Stomach smooth muscle (tissue), 2 donors: ENCODE data around the gene EVI5.

Experiments
- H3K27ac ChIP-seq: one replicate; pipeline ENCODE4 v1.7.0; 2013; ENCODE audit warnings: mild to moderate bottlenecking, low read length, inconsistent platforms
- H3K27me3 ChIP-seq, 2 donors: one replicate each; pipeline ENCODE4 v1.7.0; 2013; ENCODE audit warnings: low read length in 2 of 2; ENCODE audit not compliant: insufficient read depth in 2 of 2, control insufficient read depth in 1 of 2
- H3K36me3 ChIP-seq, 2 donors: one replicate each; pipeline ENCODE4 v1.7.0; 2013; ENCODE audit warnings: low read length in 2 of 2; ENCODE audit not compliant: control insufficient read depth in 2 of 2, insufficient read depth in 2 of 2
- H3K4me1 ChIP-seq: one replicate; pipeline ENCODE4 v1.7.0; 2013; ENCODE audit warnings: low read length; ENCODE audit not compliant: control insufficient read depth, insufficient read depth
- H3K4me3 ChIP-seq, 2 donors: one replicate each; pipeline ENCODE4 v1.7.0; 2013; ENCODE audit warnings: low read length in 2 of 2
- H3K9ac ChIP-seq, 2 donors: one replicate each; pipeline ENCODE4 v1.7.0; 2013; ENCODE audit warnings: low read length in 2 of 2, mild to moderate bottlenecking in 1 of 2
- H3K9me3 ChIP-seq, 2 donors: one replicate each; pipeline ENCODE4 v1.7.0; 2013; ENCODE audit warnings: low read length in 2 of 2; ENCODE audit not compliant: control insufficient read depth in 2 of 2
- donor health status: healthy.
- donor health status: Pancreatic carcinoma.

Gene EVI5

DNA sequence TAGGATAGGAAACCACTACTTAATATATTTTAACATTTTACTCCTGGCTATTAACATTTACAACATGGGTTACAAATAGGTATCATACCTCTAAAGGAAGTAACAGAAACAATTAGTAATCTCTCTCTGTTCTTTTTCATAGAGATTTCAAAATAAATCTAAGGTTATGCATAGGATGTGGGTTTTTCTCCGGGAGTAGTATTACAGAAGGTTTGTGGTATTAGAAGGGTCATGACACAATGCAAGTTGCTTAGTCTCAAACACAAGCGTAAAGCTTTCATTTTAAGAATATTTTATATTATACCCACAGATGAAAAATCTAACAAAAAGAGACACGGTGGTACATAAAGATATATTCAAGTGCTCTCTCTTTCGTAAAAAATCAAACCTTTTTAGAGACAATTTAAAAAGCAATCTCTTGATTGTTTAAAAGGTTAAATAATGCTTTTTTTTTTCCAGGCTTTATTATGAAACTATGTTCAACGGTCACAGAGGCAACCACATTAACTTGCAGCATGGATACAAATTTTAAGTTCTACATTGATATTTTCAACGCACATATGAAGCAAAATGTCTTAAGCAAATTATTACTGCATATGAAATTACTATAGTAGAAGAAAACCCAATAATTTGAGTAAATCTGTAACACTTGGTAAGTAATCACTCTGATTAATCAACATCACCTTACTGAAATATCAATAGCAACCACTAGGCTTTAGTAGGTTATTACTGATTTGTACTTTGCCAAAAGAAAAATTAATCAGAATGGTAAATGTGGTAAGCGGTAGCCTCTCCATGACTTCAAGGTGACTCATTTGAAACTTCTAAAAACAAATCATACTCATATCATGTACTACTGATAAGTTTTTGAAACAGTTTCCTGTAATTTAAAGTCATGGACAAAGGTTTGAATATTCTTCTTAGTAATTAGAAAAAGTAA, 200.8 kb downstream of the EVI5 start:
- H3K27ac ChIP-seq, result no peak overlapping the region
- H3K4me1 ChIP-seq, result no peaks in the 10 kb centered on the region
- no peaks in the 10 kb centered on the region for H3K27me3 ChIP-seq
- H3K36me3 ChIP-seq, result no peaks in the 10 kb centered on the region
- H3K9ac ChIP-seq, result no peak overlapping the region
- no peaks in the 10 kb centered on the region for H3K9me3 ChIP-seq
- no peak overlapping the region for H3K4me3 ChIP-seq

DNA sequence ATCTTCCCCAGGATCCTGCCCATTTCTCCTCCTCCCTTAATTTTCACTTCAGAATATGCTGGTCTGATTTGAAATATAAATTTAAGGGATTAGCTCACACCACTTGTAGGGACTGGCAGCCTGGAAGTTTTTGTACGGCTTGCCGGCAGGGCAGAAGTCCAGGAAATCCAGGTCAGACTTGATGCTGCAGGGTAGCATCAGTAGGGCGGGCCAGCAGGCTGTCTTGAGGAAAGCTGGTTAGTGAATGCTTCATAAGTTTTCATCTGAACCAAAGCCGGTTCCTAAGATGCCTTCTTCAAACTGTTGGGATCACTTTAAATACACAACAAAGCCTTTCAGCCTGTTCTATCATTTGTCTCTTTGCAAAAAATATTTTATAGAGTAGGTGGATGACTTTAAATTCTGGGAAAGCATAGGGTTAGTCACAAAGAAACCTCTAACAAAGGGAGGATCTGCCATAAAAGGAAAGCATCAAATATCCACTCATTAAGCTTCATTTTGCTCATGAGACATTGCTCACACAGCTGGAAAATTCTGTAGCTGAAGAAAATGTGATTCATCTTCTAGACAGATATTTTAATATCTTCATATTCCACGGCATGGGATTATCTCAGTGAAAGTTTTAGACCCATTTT, 207.5 kb downstream of the EVI5 start:
- peaks cover 0 to 5% of the 10 kb centered on the region in 2 donors for H3K36me3 ChIP-seq
- no peaks in the 10 kb centered on the region for H3K9me3 ChIP-seq
- no peak overlapping the region for H3K9ac ChIP-seq
- no peaks in the 10 kb centered on the region for H3K4me1 ChIP-seq
- H3K4me3 ChIP-seq, result no peak overlapping the region
- H3K27me3 ChIP-seq, result no peaks in the 10 kb centered on the region
- H3K27ac ChIP-seq, result no peak overlapping the region

DNA sequence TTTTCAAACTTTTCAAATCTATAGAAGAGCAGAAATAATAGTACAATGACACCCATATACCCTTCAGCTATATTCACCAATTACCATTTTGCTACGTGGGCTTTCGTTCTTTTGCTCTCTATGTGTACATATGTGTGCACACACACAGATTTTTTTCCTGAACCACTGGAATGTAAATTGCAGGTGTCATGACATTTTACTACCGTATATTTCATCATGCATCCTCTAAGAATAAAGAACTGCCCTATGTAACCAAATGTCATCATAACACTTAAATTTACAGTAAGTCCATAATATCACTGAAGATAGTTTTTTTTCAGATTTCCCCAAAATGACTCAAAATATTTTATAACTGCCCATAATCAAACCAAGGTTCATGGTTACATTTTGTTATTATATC, 209.8 kb downstream of the EVI5 start:
- no peaks in the 10 kb centered on the region for H3K4me1 ChIP-seq
- H3K9me3 ChIP-seq, result no peaks in the 10 kb centered on the region
- no peak overlapping the region for H3K27ac ChIP-seq
- no peak overlapping the region for H3K4me3 ChIP-seq
- H3K9ac ChIP-seq, result no peak overlapping the region
- no peaks in the 10 kb centered on the region for H3K27me3 ChIP-seq
- H3K36me3 ChIP-seq, result peaks cover 0 to 5% of the 10 kb centered on the region in 2 donors

GRCh38 chr1:92572520-92572919, 212.4 kb downstream of the EVI5 start:
- no peaks in the 10 kb centered on the region for H3K4me1 ChIP-seq
- no peak overlapping the region for H3K4me3 ChIP-seq
- H3K27ac ChIP-seq, result no peak overlapping the region
- H3K9me3 ChIP-seq, result no peaks in the 10 kb centered on the region
- no peaks in the 10 kb centered on the region for H3K27me3 ChIP-seq
- no peak overlapping the region for H3K9ac ChIP-seq
- peaks cover 0 to 4% of the 10 kb centered on the region in 2 donors for H3K36me3 ChIP-seq

DNA sequence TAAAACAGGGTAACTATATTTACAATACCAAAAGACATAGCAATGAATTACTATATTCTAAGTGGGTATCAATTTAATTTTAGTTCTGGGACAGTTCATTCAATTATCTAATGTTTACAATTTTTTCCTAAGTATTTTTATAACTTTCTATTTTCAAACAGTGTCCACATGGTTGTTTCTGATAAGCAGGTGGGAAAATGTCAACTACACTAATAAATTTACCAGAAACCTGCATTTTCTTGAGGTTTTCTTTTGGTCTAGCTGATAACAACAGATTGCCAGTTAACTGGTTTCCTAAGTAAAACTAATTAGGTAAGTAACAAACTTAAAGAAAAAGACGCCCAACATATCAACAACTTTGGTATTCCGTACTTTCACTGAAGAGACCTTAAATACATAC, 213.3 kb downstream of the EVI5 start:
- H3K27me3 ChIP-seq, result no peaks in the 10 kb centered on the region
- H3K9me3 ChIP-seq, result no peaks in the 10 kb centered on the region
- no peaks in the 10 kb centered on the region for H3K36me3 ChIP-seq
- no peak overlapping the region for H3K9ac ChIP-seq
- no peak overlapping the region for H3K27ac ChIP-seq
- H3K4me3 ChIP-seq, result no peak overlapping the region
- H3K4me1 ChIP-seq, result no peaks in the 10 kb centered on the region

- Histone ChIP-seq H3K9ac (no peak overlapping the region), H3K4me3 (no peak overlapping the region), H3K27me3 (no peaks in the 10 kb centered on the region), H3K4me1 (no peaks in the 10 kb centered on the region), H3K36me3 (peaks cover 0 to 3% of the 10 kb centered on the region in 2 donors), H3K27ac (no peak overlapping the region), H3K9me3 (no peaks in the 10 kb centered on the region)
Observed at GRCh38 chr1:92567211-92567868, 217.6 kb downstream of the EVI5 start.

DNA sequence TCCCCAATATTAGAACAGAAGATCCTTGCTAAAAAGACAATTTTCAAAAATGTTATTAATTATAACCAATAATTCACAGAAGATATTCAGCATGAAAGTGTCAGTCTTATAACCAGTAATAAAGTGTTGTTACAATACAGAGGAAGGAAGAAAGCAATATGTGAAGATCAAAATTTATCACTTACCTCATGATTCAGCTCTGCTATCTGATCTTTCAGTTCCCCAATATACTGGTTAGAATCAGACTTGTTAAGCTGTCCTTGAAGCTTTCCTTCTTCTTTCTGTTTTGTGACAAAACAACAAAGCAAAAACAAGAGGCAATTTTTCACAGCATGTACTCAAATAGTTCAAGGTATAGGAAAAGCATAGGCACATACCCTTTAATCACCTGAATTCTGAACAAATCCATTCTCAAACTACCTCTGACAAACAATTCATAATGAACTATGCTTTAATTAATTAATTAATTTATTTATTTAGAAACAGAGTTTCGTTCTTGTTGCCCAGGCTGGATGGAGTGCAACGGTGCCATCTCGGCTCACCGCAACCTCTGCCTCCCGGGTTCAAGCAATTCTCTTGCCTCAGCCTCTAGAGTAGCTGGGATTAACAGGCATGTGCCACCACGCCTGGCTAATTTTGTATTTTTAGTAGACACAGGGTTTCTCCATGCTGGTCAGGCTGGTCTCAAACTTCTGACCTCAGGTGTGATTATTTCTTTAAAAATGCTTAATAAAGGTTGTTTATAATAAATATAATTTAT, 221.3 kb downstream of the EVI5 start:
- Histone ChIP-seq H3K4me3 (no peak overlapping the region), H3K9me3 (no peaks in the 10 kb centered on the region), H3K9ac (no peak overlapping the region), H3K36me3 (peaks cover 0 to 3% of the 10 kb centered on the region in 2 donors), H3K4me1 (no peaks in the 10 kb centered on the region), H3K27me3 (no peaks in the 10 kb centered on the region), H3K27ac (no peak overlapping the region)

DNA sequence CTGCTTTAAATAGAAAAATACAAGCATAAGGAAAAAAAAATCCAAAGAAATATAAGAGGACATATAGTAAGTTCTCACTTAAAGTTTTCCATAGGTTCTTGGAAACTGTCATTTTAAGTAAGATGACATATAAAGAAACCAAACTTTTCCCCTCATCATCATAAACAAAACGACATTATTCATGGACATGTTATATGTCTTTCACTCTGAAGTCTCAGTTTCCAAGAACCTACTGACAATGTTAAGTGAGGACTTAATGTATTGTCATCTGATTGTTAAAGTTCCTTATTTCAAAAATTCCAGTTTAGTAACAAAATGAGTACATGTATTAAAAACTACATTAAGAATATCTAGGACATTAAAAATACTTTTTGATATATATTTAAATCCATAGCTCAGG, 228.6 kb downstream of the EVI5 start:
- H3K27ac ChIP-seq, result no peak overlapping the region
- no peak overlapping the region for H3K4me3 ChIP-seq
- H3K9ac ChIP-seq, result no peak overlapping the region
- no peaks in the 10 kb centered on the region for H3K27me3 ChIP-seq
- H3K4me1 ChIP-seq, result no peaks in the 10 kb centered on the region
- no peaks in the 10 kb centered on the region for H3K36me3 ChIP-seq
- no peaks in the 10 kb centered on the region for H3K9me3 ChIP-seq

DNA sequence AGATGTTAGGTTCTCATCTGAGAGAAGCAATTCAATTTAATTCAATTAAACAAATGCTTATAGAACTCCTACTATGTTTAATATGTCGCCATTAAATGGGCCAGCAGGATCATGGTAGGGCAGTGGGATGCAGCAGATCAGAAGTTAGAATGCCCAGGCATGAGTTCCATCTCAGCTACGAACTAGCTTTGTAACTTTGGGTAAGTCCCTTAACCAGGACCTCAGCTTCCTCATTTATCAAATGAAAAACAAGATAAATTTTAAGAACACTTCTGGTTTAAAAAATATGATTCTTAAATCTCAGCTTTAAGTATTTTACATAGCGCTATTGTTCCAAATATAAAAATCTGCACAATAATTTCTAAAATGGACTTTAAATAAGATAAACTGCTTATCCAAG, 230.7 kb downstream of the EVI5 start:
- Histone ChIP-seq H3K9me3 (no peaks in the 10 kb centered on the region), H3K4me1 (no peaks in the 10 kb centered on the region), H3K27ac (no peak overlapping the region), H3K36me3 (no peaks in the 10 kb centered on the region), H3K27me3 (no peaks in the 10 kb centered on the region), H3K4me3 (no peak overlapping the region), H3K9ac (no peak overlapping the region)

DNA sequence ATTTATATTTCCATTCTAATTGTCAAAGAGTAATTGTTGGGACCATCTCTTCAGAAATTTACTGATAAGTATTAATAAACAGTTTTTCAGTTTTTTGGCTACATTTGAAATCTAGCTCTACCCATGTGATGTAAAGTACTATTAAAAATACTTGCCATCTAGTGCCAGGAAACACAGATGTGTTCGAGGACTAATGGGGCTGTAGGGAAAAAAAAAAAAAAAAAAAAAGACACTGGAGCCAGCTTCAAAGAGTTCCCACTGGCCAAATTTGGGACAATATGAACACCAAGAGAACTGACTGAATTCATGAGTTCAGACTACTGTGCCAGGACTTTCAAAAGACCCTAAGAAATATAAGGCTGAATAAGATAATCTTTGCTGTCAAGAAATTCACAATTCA, 233.0 kb downstream of the EVI5 start:
- H3K27ac ChIP-seq, result no peak overlapping the region
- no peaks in the 10 kb centered on the region for H3K27me3 ChIP-seq
- no peaks in the 10 kb centered on the region for H3K4me1 ChIP-seq
- no peak overlapping the region for H3K9ac ChIP-seq
- no peaks in the 10 kb centered on the region for H3K9me3 ChIP-seq
- no peaks in the 10 kb centered on the region for H3K36me3 ChIP-seq
- H3K4me3 ChIP-seq, result no peak overlapping the region
